HPDE6-E6E7 (cell line): ENCODE data around the gene SEC14L5.

Experiments
- DNase-seq: peaks from one replicate; pipeline ENCODE4 v3.0.0; 2011; ENCODE audit warnings: missing footprints; ENCODE audit errors: extremely low spot score

The SEC14L5 gene

DNA sequence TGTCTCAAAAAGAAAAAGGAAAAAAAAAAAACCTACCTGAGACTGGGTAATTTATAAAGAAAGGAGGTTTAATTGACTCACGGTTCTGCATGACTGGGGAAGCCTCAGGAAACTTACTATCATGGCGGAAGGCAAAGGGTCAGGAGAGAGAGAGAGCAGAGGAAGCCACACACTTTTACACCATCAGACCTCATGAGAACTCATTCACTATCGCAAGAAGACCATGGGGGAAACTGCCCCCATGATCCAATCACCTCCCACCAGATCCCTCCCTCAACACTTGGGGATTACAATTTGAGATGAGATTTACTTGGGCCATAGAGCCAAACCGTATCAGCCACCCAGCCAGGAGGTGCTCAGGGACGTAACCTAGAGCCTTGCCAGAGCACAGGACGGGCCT lies 54.8 kb downstream of the SEC14L5 start:
- DNase-seq = no peak

DNA sequence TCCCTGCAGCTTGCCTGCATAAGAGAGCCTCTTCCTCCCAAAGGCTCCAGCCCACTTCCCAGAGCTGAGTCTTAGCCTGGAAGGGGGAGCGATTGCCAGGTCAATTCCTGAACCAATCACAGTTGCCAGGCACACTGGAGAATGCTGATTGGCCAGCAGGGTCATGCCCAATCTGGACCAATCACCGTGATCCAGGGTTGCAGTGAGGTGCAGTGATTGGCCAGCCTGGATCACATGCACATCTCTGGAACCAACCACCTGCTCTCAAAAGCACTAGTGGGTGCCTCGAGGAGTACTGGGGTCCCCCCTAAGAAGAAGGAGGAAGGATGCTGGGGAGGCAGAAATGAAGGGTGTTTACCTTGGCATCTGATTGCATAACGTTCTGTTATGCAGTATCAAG lies 57.2 kb downstream of the SEC14L5 start:
- DNase-seq = no peak

DNA sequence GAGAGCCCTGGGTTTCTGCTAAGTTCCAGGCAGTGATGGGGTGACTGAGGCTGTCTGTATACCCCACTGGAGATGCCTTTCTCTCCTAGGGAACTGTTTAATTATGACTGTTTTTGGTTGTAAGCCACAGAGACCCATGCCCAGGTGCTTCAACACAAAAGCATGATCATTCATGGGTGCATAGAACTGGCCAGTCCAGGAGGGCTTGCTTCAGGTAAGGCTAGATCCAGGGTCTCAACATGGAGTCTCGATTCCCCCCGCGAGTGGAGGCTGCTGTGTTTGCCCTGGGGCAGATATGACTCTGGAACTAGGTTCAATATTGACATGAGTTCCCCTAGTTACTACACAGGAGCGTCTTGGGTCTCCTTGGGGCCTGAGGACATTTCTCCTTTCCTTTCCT lies 57.8 kb downstream of the SEC14L5 start:
- DNase-seq = no peak

DNA sequence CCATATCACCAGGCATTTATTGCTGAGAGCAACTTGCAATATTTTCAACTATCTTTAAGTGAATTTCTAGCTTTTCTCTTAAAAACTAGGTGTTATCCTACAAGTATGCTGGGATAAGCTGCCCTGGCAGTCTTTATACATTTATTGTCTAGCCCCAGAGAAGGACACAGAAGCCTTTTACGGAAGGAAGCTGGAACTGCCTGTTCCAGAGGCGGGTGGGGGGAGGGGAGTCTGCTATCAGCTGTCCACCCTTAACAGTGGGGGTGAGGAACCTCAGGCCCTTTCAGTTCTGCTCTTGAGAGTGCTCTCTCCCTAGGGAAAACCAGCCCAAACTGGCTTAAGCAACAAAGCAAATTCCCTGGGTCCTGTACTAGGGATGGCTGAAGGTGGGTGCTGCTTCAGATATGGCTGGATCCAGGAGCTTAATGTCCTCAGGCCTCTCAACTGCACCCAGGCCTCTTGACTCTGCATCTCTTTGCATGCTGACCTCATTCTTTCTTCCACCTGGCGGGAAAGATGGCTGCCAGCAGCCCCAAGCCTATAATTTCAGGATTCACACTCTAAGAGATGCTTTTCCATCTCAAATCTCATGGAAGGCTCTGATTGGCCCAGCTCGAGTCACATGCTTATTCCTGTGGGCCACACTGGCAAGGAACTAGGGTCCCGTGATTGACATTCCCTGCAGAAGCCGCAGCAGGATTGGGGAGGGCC lies 59.0 kb downstream of the SEC14L5 start:
- DNase-seq = no peak

DNA sequence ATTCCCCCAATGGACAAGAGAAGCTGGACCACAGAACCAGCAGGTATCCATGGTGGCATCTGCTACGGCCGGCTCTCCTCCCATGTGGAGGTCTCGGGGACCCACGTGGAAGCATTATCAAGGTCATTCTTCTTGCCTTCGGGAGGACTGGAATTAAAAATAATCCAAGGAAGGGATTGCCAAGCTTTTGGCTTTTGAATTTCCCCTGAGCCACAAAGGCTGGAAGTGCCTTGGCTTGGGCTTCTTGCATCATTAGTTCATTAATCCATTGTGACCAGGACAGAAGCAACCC lies 59.5 kb downstream of the SEC14L5 start:
- DNase-seq = no peak

DNA sequence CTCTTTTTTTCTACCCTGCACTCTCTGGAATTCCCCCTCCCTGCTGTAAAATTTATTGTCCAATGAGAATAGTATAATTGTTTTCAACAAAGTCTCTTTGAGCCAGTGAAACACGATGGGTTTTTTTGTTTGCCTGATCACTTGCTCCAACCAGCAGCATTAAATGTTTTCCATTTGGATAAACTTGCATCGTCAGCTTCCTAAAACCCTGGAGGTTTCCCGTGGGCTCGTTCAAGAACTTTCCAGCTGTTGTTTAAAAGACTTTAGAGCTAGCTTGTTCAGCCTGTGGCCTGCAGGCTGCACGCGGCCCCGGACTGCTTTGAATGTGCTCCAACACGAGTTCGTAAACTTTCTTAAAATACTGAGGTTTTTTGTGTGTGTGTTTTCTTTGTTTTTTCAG lies 60.7 kb downstream of the SEC14L5 start:
- DNase-seq = no peak

DNA sequence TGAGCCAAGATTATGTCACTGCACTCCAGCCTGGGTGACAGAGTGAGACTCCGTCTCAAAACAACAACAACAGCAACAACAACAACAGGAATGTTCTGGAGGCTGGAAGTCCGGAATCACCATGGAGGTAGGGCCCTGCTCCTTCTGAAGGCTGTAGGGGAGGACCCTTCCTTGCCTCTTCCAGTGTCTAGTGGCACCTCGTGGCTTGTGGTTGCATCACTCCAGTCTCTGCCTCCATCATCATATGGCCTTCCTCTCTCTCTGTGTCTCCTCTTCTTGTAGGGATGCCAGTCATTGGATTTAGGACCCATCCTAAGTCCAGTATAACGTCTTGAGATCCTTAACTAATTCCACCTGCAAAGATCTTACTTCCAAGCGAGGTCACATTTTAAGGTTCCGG lies 61.6 kb downstream of the SEC14L5 start:
- no peak for DNase-seq

DNA sequence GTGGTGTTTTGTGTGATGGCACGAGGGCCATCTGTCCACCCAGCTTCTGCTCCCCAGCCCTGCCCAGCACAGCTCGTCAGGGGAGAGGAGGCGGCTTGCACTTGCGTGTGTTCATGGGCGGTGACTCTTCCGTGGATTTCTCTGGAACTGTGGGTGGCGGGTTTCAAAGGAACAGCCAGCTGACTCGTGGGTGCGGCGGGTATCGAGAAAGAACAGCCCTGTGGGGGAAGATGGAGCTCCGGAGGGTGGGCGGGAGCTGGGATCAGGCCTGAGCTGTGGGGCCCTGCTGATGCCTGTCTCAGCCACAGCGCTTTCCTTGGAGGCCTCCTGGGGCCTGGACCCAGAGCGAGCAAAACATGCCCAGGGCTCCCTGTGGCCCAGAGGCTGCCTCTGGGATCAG lies 62.4 kb downstream of the SEC14L5 start:
- DNase-seq = no peak

DNA sequence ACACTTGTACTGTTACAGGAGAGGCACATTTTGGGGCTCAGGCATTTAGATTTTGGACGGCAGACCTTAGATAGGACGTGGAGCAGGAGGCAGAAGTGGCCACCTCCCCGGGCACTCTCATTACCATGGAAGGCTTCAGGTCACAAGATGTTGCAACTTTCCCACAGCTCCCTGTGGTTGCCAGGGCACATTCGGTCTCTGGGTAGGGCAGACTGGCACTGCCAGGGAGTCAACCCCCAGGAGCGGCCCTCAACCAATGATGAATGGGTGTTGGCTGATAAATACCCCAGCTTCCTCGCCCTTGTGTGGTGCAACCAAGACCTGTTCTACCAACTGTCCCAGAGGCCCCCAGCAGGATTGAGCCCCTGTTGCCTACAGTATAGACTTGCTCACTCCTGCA lies 64.4 kb downstream of the SEC14L5 start:
- no peak for DNase-seq

DNA sequence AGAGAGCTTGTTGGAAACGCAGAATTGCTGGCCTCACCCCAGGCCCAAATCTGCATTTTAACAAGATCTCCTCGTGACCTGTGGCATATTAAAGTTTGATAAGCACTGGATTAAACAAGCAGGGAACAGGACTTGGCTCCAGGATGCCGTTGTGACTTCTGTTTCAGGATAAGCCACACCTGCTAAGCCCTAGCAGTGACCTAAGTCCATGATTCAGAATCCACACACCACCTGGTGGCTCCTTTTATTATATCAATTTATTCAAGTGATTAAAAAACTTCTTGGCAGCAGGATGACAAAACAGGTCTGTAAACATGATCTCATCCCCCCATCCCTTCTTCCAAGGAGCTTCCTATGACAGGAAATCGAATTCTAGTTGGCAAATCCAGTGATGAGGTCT lies 66.5 kb downstream of the SEC14L5 start:
- DNase-seq = peak; percentile 72

DNA sequence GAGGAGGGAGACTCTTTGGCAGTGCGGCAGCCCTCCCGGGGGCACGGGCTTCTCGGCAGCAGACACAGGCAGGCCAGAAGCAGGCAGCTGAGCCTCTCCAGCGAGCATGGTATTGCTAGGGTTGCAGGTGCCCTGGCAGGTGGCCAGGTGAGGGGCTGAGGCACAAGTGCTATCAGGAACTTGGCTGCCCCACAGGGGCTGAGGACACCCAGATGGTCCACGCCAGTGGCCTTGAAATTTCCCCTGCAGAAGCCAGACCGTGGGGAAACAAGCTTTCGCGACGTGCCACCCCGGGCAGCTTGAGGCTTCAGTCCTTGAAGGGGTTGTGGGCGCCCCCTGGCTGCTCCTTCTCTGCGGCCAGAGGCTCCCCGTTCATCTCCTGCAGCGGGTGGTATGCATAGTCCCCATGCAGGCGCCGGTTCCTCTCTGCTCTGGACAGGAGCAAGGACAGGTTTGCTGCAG lies 67.1 kb downstream of the SEC14L5 start:
- no peak for DNase-seq

DNA sequence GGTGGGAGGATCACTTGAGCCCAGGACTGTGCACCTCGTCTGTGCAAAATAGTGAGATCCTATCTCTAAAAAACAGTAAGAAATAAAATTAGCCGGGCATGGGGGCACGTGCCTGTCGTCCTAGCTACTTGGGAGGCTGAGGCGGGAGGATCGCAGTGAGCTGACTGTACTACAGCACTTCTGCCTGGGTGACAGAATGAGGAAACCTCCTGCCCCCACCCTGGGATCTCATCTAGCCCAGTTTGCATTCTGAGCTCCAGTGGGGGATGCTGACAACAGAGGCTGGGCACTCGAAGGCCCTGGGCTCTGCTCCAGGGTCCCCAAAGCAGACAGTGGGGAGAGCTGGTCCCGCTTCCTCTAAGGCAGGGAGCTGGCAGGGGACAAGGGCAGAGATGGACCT lies 68.5 kb downstream of the SEC14L5 start:
- DNase-seq = no peak

DNA sequence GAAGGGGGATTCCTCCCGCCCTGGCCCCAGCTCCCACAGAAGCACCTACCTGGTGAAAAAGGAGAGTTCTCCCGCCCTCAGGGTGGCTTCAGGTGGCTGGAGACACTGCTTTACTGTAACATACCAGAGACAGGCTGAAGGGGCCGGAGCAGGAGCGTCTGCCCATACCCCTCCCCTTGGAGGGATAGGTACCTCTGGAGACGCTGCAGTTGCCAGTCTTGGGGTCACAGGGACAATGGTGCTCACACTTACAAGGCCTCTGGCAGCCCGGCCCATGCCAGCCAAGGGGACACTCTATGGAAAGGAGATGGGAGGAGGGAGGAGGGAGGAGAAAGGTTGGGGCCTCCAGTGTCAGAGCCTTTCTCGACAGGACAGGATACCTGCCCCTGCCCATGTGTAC lies 69.0 kb downstream of the SEC14L5 start:
- DNase-seq = no peak

DNA sequence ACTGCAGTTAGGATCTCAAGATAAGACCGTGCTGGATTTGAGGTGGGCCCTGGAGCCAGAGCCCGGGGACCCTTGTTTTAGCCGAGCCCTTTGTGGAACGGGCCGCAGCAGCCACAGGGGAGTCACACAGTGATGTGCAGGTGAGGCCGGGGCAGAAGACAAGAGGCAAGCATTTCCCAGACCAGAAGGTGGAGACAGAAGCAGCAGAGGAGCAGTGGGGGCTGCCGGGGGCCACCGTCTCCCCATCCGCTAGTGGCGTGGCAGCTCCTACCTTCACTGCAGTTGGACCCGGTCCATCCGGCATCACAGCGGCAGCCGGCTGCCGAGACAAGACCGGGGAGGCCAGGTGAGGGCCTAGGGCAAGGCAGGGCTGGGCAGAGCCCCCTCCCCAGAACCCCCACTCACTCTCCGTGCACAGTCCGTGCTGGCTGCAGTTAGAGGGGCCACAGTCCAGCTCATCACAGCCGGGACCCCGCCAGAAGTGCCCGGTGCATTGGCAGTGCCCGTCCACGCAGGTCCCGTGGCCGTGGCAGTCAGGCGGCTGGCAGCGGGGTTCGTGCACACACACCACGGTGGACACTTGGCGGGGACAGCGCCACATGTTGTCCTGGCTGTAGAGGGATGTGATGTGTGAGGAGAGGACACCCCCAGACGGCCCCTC lies 69.6 kb downstream of the SEC14L5 start:
- DNase-seq = no peak

DNA sequence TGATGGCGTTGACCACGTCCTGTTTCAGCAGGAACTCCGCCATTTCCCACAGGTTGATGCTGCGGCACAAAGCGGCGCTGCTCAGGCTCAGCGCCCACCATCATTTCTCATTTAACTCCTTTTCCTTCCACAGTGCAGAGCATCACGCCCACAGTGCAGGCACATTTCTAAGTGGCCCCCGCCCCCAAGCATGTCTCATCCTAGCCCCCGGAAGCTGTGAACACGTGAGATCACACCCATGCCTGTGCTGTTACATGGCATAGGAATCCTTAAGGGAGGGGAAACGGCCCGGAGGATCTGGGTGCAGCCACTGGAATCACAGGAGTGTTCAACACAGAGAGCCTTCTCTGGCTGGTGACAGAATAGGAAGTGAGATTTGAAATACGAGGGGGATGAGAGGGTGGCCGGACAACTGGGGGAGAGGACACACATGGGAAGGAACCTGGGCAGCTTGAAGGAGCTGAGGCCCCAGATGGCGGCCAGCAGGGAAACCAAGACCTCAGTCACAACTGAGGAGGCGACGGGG lies 70.9 kb downstream of the SEC14L5 start:
- no peak for DNase-seq

DNA sequence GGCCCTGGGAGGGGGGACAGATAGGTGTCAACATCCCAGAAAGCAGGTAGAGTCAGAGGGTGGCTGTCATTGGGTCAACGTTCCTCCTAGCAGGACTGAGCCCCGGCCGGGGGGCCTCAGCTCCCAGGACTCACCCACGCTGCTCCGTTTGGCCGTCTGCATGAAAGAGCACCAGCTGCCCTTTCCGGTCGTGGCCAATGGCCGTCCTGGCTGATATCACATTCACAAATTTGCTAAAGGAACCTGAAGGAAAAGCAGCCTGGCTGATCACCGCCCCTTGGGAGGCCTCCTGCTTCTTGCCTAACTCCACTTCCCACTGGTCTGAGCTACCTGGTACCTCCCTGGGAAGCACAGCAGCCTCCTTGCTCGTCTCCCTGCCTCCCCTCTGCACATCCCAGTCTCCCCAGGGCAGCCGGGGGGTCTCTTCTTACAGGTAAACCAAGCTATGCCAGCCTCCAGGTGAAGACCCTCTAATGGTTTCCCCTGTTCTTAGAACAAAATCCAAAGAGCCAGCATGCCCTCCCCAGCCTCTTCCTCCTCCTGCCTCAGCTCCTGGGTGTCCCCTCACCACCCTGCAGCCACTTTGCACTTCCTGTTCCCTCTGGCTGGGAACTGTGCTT lies 72.2 kb downstream of the SEC14L5 start:
- no peak for DNase-seq

DNA sequence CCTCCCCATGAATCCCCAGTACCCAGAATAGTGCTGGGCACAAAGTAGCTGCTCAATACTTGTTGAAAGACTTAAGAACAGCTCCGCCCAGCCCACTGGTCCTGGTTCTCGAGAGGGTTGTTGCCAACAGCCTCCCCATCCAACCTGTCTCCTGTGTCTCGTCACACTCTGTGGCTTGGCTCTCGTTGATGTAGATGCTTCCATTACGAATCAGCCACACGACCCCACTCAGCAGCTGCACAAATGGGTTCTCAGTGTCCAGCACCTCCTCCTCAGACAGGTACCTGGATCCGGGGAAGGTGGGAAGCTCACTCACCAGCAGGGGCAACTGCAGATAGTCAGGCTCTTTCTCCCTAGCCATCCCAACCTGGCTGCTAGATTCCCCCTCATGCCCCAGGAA lies 73.5 kb downstream of the SEC14L5 start:
- DNase-seq = no peak

DNA sequence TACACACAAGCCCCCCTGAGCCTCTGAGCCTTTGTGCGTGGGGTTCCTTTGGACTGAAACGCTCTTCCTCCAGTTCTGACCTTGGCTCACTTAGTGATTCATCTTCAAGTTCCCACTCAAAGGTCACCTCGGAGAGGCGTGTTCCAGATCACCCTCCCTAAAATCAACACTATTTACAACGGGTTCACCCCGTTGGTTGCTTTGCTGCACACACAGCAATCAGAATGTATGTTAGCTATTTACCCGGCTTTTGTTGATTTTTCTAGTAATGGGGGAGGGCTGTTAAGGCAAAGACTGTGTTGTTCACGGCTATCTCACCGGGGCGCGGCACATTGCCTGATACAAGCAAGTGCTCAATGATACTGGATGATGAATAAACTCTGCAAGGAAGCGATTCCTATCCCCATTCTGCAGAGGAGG lies 74.6 kb downstream of the SEC14L5 start:
- no peak for DNase-seq

DNA sequence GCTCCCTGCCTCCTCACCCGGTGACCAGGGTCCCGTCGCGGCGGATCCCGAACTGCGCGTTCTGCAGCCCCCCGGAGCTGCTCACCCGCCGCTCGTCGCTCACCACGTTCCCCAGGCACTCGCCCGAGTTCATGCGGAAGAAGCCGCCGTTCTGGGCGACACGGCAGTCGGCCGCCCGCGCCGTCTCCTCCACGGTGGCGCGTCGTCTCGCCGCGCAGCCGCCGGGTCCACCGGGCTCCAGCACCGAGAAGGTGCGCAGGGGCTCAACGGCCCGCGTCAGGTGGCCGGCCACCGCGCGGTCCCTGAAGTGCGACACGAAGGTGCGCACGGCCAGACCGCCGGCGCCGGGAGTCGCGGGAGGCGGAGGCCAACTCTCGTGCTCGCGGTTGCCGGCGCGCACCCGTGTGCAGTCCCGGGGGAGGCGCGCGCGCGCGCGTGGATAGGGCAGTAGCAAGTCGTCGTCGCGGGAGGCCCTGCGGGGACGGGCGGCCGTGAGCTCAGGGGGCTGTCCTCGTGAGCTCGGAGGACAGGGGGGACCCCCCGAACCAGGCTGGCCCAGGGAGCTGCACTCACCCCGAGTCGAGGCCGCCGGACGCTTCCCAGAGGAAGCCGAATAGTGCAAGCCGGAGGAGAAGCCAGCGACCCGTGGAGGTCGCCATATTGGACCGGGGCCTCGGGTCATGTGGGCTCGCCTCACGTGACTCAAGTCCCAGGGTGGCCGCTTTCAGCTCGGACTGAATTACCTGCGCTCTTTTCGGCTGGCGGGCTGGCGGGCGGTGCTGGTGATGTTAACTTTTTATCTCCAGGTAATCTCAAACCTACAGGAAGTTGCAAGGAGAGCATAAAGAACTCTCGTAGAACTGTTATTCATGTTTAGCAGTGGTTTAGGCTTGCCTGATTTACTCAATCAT lies 75.4 kb downstream of the SEC14L5 start, which contains the start of gene NAGPA:
Gene NAGPA, minus strand, starts transcription at position 680 of the 911 bp plus-strand sequence. Its CDS starts 21 bp downstream, at position 659.
- peak; percentile 79 for DNase-seq

DNA sequence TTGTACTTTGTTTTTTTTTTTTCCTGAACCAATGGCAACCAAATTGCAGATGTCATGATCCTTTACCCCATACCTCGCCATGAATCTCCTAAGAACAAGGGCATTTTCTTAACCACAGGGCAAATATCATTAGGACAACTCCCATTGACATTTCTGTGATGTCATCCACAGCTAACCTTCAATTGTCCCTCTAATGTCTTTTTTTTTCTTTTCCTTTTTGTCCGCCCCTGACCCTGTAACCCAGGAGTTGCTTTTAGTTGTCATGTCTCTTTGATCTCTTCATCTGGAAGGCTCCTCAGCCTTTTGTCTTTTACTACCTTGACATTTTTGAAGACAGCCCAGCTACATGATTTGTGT lies 76.0 kb downstream of the SEC14L5 start:
- no peak for DNase-seq

DNA sequence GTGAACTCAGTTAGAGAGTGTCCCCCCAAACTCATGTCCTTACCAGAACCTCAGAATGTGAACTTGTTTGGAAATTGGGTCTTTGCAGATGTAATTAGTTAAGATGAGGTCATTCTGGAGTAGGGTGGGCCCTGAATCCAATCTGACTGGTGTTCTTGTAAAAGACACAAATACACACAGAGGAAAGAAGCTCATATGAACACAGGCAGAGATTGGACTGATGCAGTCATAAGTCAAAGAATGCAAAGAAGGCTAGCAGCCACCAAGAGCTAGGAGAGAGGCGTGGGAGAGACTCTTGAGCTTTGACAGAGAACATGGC lies 77.7 kb downstream of the SEC14L5 start:
- no peak for DNase-seq
